ENCODE data around the gene ZC3H13. TPM values are rescaled to one million over a fixed set of nuclear protein-coding genes. Genes with fewer than 3 reads are reported as not detected.

Gene ZC3H13
- total RNA-seq, 2 experiments from 2014 or later: 38.2 to 42.2 TPM

GRCh38 chr13:45943965-45944364 is 108.6 kb downstream of the ZC3H13 start:
- DNase-seq: no peak

DNA sequence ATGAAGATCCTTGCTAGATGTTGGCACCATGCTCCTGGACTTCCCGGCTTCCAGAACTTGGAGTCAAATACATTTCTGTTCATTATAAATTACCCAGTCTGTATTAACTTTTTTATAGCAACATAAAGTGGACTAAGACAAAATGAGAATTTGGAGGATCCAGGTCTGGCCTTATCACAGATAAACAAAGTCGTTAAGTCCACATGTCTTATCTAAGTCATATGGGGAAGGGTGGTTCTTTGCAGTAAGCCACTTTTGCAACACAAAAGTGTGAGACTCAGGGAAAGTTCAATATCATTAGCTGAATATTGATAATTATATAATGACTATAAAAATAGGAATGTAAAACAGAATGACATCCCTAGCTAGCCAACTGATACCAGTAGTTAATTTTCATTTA is 109.4 kb downstream of the ZC3H13 start:
- no peak overlapping the region for H3K27ac Mint-ChIP-seq
- CTCF ChIA-PET: interaction anchor here (0.6 kb wide), 1 partner anchor 821 kb away, joined by 4 read pairs; no protein-coding TSS in a partner anchor
- H3K4me1 Mint-ChIP-seq (ENCODE audit: low read depth): no peaks in the 10 kb centered on the region
- no peaks in the 10 kb centered on the region for H3K27me3 Mint-ChIP-seq (ENCODE audit: low read depth)
- no peaks in the 10 kb centered on the region for H3K9me3 Mint-ChIP-seq
- DNase-seq: no peak
- intact Hi-C loops (cut with micrococcal nuclease): no loop called here
- H3K36me3 Mint-ChIP-seq (ENCODE audit: low read depth): no peaks in the 10 kb centered on the region
- no peak overlapping the region for H3K4me3 Mint-ChIP-seq

More at GRCh38 chr13:45943965-45944364, 108.6 kb downstream of the ZC3H13 start:
- CTCF ChIA-PET: no interaction called here
- no peak overlapping the region for H3K4me3 Mint-ChIP-seq
- no peak overlapping the region for H3K27ac Mint-ChIP-seq
- H3K9me3 Mint-ChIP-seq: no peaks in the 10 kb centered on the region
- no peaks in the 10 kb centered on the region for H3K27me3 Mint-ChIP-seq (ENCODE audit: low read depth)
- H3K36me3 Mint-ChIP-seq (ENCODE audit: low read depth): no peaks in the 10 kb centered on the region
- H3K4me1 Mint-ChIP-seq (ENCODE audit: low read depth): no peaks in the 10 kb centered on the region
- intact Hi-C loops (cut with micrococcal nuclease): no loop called here

DNA sequence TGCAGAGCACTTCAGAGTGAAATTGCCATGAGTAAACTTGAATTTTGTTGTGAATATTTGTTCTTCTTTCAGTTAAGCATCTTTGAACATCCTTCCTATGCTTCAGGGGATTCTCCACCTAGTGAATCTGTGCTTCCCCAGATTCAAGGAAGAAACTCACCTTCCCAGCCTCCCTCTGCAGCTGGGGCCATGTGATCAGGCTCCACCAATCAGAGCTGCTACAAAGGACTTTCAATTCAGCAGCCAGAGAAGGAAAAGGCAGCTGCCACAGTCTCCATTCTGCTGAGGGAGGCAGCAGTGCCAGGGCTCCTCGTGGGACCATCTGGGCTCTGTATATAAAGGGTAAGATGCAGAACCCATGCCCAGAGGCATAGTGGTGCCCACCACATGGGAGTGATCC is 111.3 kb downstream of the ZC3H13 start:
- Mint-ChIP-seq H3K4me3 (no peak overlapping the region), H3K9me3 (no peaks in the 10 kb centered on the region), H3K27ac (no peak overlapping the region), H3K36me3 (ENCODE audit: low read depth) (no peaks in the 10 kb centered on the region), H3K4me1 (ENCODE audit: low read depth) (no peaks in the 10 kb centered on the region), H3K27me3 (ENCODE audit: low read depth) (no peaks in the 10 kb centered on the region)
- intact Hi-C loops (cut with micrococcal nuclease): no loop called here
- CTCF ChIA-PET: no interaction called here
- DNase-seq: no peak

GRCh38 chr13:45940061-45940460 is 112.5 kb downstream of the ZC3H13 start:
- intact Hi-C loops (cut with micrococcal nuclease): no loop called here
- DNase-seq: no peak
- H3K4me1 Mint-ChIP-seq (ENCODE audit: low read depth): no peaks in the 10 kb centered on the region
- H3K4me3 Mint-ChIP-seq: no peak overlapping the region
- CTCF ChIA-PET: no interaction called here
- no peaks in the 10 kb centered on the region for H3K27me3 Mint-ChIP-seq (ENCODE audit: low read depth)
- no peaks in the 10 kb centered on the region for H3K36me3 Mint-ChIP-seq (ENCODE audit: low read depth)
- no peak overlapping the region for H3K27ac Mint-ChIP-seq
- no peaks in the 10 kb centered on the region for H3K9me3 Mint-ChIP-seq

DNA sequence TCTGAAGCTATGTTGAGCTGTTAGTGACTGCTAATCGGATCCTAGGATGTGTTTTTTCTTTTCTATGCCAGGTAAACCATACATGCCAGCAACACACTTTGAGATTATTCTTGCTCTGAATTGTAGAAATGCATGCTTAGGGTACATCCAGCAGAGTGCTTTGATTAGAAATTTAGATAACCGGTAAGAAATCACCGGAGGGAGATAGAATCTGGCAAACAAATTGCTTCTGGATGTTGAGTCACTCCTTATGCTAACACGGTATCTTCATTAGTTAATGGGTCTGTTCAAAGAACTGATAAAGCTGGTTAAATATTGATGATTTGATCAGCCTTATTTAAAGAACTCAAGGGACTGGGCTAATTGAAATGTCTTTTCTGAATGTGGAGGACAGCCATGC is 115.9 kb downstream of the ZC3H13 start:
- Mint-ChIP-seq H3K4me1 (ENCODE audit: low read depth) (no peaks in the 10 kb centered on the region), H3K4me3 (no peak overlapping the region), H3K27me3 (ENCODE audit: low read depth) (no peaks in the 10 kb centered on the region), H3K27ac (no peak overlapping the region), H3K36me3 (ENCODE audit: low read depth) (no peaks in the 10 kb centered on the region), H3K9me3 (no peaks in the 10 kb centered on the region)
- DNase-seq: no peak
- CTCF ChIA-PET: no interaction called here
- intact Hi-C loops (cut with micrococcal nuclease): no loop called here

DNA sequence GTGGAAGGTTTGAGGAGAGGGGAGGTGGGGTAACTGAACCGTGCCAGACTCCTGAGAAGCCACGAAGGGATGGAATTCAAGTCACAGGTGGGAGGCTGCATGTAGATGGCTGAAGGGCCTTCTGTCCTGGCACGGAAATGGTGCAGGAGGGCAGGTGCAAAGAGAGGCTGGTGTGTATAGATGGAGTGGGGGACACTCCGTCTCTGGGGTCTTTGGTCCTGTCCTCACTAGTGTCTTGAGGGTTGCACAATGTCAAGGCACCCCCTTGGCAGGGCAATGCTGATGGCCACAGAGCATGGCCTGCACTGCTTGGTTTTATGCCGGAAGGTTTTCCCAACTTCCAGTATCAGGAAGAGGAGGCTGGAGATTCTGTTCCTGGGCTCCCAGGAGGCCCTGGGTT is 118.3 kb downstream of the ZC3H13 start:
- no peak for DNase-seq
- Mint-ChIP-seq H3K27me3 (ENCODE audit: low read depth) (no peaks in the 10 kb centered on the region), H3K36me3 (ENCODE audit: low read depth) (no peaks in the 10 kb centered on the region), H3K9me3 (no peaks in the 10 kb centered on the region), H3K27ac (no peak overlapping the region), H3K4me3 (no peak overlapping the region), H3K4me1 (ENCODE audit: low read depth) (no peaks in the 10 kb centered on the region)
- intact Hi-C loops (cut with micrococcal nuclease): no loop called here
- CTCF ChIA-PET: interaction anchor here (0.6 kb wide), 1 partner anchor 21 kb away, joined by 4 read pairs; no protein-coding TSS in a partner anchor

GRCh38 chr13:45933203-45933908 is 119.2 kb downstream of the ZC3H13 start:
- Mint-ChIP-seq H3K4me3 (no peak overlapping the region), H3K4me1 (ENCODE audit: low read depth) (no peaks in the 10 kb centered on the region), H3K27ac (no peak overlapping the region), H3K9me3 (no peaks in the 10 kb centered on the region), H3K36me3 (ENCODE audit: low read depth) (no peaks in the 10 kb centered on the region), H3K27me3 (ENCODE audit: low read depth) (no peaks in the 10 kb centered on the region)
- CTCF ChIA-PET: no interaction called here
- intact Hi-C loops (cut with micrococcal nuclease): no loop called here
- no peak for DNase-seq

DNA sequence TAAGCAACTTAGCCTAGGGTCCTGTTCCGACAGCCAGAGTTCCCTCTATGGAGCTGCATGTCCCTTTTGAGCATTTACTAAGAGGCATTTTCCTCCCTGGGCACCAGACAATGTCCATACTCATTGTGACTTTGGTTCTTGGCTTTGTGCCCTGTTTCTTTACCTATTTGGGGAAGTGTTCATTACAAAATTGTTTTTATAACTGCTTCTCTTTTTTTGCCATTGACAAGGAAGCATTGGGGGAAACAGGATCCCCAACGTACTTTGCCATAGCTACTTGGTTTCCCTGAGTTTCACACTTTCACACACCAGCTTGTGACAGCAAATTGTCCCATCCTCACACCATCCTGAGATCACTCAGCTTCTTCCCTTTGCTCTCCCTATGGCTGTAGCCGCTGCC is 119.9 kb downstream of the ZC3H13 start:
- H3K4me1 Mint-ChIP-seq (ENCODE audit: low read depth): no peaks in the 10 kb centered on the region
- intact Hi-C loops (cut with micrococcal nuclease): no loop called here
- H3K27me3 Mint-ChIP-seq (ENCODE audit: low read depth): no peaks in the 10 kb centered on the region
- H3K27ac Mint-ChIP-seq: no peak overlapping the region
- no peaks in the 10 kb centered on the region for H3K9me3 Mint-ChIP-seq
- no peak overlapping the region for H3K4me3 Mint-ChIP-seq
- H3K36me3 Mint-ChIP-seq (ENCODE audit: low read depth): no peaks in the 10 kb centered on the region
- no peak for DNase-seq
- CTCF ChIA-PET: no interaction called here

DNA sequence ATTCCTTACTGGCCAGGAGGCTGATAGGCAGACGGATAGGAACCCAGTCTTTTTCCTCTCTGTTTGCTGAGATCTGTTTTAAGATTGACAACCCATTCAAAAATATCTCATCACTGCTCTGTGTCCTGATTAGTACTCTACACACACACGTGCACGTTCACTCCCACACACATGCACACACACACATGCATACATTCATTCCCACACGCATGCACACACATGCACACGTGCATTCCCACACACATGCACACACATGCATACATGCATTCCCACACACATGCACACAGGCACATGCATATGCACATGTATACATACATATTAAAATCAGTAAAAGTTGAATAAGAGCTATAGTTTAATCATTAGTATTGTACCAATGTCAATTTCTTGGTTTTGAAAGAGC is 120.4 kb downstream of the ZC3H13 start:
- DNase-seq: no peak
- Mint-ChIP-seq H3K4me3 (no peak overlapping the region), H3K27ac (no peak overlapping the region), H3K27me3 (ENCODE audit: low read depth) (no peaks in the 10 kb centered on the region), H3K36me3 (ENCODE audit: low read depth) (no peaks in the 10 kb centered on the region), H3K9me3 (no peaks in the 10 kb centered on the region), H3K4me1 (ENCODE audit: low read depth) (no peaks in the 10 kb centered on the region)
- CTCF ChIA-PET: no interaction called here
- intact Hi-C loops (cut with micrococcal nuclease): no loop called here

DNA sequence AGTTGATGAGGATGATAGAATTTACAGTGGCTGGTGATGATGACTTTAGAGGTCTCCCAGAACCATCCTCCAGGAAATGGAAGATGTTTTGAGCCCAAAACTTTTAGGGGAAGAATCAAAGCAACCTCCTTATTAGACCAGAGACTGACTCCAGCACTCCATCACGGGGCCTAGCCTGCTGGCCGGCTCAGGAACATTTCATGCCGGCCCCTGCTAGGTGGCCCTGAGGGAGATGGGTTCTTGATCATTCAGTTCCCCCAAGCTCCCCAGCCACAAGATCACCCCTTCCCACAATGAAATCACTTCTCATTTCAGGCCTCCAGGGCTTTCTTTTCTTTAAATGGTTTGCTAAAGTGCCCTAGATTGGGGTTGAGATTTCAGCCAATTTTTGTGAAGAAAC is 121.3 kb downstream of the ZC3H13 start:
- no peak for DNase-seq
- H3K4me3 Mint-ChIP-seq: no peak overlapping the region
- H3K27ac Mint-ChIP-seq: no peak overlapping the region
- H3K36me3 Mint-ChIP-seq (ENCODE audit: low read depth): no peaks in the 10 kb centered on the region
- no peaks in the 10 kb centered on the region for H3K9me3 Mint-ChIP-seq
- intact Hi-C loops (cut with micrococcal nuclease): no loop called here
- no peaks in the 10 kb centered on the region for H3K27me3 Mint-ChIP-seq (ENCODE audit: low read depth)
- H3K4me1 Mint-ChIP-seq (ENCODE audit: low read depth): no peaks in the 10 kb centered on the region
- CTCF ChIA-PET: no interaction called here

DNA sequence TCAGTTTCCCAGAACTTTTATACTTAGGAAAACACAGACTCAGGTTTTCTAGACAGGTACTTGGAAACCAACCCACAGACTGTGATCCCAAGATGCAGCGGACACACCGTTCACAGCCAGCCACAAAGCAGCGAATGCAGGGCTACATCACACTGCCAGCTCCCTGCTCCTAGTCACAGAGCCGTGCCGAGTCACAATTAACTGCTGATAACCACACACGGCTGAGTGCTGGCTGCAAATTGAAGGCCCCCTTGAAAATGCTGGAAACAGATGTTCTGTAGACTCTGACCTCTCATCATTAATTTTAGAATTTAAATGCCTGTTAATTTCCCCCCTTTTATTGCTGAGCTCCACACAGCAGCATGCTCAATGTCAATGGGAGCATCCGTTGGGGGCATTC is 122.4 kb downstream of the ZC3H13 start:
- H3K36me3 Mint-ChIP-seq (ENCODE audit: low read depth): no peaks in the 10 kb centered on the region
- CTCF ChIA-PET: no interaction called here
- no peak overlapping the region for H3K27ac Mint-ChIP-seq
- DNase-seq: no peak
- H3K4me1 Mint-ChIP-seq (ENCODE audit: low read depth): no peaks in the 10 kb centered on the region
- no peaks in the 10 kb centered on the region for H3K27me3 Mint-ChIP-seq (ENCODE audit: low read depth)
- no peaks in the 10 kb centered on the region for H3K9me3 Mint-ChIP-seq
- intact Hi-C loops (cut with micrococcal nuclease): no loop called here
- H3K4me3 Mint-ChIP-seq: no peak overlapping the region

DNA sequence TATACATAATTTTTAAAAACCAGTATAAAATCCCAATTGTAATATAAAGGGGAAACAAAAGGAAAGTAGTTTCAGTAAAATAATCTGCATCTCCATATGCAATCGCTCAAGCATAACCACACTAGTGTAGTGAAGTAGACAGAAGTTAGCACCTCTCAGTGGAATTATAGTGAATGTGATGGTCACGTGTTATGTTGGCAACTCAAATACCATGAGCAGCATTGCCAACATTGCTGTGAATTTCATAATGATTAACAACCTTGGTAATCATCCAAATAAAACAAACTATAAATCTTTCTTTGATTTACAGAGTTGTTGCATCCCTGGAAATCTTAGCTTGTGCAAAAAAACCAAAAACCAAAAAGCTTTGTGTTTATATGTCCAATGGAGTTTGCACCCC is 123.7 kb downstream of the ZC3H13 start:
- Mint-ChIP-seq H3K9me3 (no peaks in the 10 kb centered on the region), H3K27me3 (ENCODE audit: low read depth) (no peaks in the 10 kb centered on the region)

DNA sequence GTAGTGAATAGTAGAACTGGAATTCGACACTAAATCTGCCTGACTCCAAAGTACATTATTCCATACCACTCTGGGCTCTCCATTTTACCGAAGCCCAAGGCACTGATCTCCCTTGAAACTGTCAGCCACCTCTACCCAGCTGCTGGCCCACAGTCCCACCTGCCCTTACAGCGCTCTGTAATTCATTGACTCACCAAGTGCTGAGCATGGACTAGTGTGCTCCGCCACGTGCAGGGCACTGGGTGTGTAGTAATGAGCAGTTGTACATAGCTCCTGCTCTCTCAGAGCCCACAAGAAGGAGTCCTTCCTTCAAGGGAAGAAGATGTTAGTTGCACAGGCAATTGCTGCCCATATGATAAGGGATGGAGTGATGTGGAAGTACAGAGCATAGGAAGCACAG is 124.4 kb downstream of the ZC3H13 start:
- Mint-ChIP-seq H3K36me3 (ENCODE audit: low read depth) (no peaks in the 10 kb centered on the region), H3K27me3 (ENCODE audit: low read depth) (no peaks in the 10 kb centered on the region), H3K4me1 (ENCODE audit: low read depth) (no peaks in the 10 kb centered on the region), H3K27ac (no peak overlapping the region), H3K4me3 (no peak overlapping the region), H3K9me3 (no peaks in the 10 kb centered on the region)
- intact Hi-C loops (cut with micrococcal nuclease): no loop called here
- CTCF ChIA-PET: no interaction called here
- no peak for DNase-seq

More for the DNA sequence above, 123.7 kb downstream of the ZC3H13 start:
- Mint-ChIP-seq H3K4me3 (no peak overlapping the region), H3K36me3 (ENCODE audit: low read depth) (no peaks in the 10 kb centered on the region), H3K27ac (no peak overlapping the region), H3K4me1 (ENCODE audit: low read depth) (no peaks in the 10 kb centered on the region)
- DNase-seq: no peak
- CTCF ChIA-PET: no interaction called here
- intact Hi-C loops (cut with micrococcal nuclease): no loop called here
